HG03103 (cell line): ENCODE measurements around the gene ARHGEF7.

ENCODE experiments used
- ATAC-seq: cut with Tn5 transposase; IDR thresholded peaks from one replicate; pipeline ENCODE4 v1.9.1; 2021; ENCODE audit warnings: low read depth; ENCODE audit not compliant: unreplicated experiment

The ARHGEF7 gene

DNA sequence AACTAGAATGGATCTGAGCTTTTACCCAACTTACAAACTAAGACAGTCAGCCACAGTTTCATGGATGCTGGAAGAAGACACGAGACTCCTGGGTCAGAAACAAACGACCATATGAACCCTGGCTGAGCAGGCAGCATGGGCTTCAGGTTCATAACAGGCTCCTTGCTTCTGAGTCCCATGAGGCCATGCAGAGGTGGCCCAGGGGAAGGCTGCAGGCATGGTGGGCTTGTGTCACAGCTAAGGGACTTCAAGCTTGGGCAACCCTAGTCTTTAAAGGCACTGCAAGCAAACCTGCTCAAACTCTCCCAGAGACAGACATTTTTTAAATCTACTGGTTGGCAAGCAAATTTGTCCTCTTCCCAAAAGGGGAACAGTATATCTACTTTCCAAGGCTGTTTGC is 5.1 kb upstream of the ARHGEF7 start:
- ATAC-seq, result no peak

DNA sequence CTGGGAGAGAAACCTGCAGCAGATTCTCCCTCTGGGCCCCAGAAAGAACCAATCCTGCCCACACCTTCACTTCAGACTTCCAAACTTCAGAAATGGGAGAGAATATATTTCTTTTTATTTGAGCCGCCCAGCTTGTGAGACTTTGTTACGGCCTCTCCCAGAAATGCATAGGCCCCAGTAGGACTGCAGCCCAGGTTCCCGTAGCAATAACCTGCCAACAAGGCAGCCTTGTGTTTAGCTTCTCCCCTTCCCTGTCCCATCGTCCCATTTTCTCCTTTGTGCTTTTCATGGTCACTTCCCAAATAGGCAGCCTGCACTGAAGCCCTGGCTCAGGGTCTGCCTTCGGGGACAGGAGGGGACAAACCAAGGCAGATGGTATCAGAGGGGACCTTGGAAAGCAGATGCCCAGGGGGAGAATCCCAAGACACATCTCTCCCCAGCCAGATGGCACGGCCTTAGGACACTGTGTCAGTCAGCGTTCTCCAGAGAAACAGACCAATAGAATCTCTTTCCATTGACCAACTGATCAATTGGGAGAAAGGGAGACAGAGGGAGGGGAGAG is 3.7 kb upstream of the ARHGEF7 start:
- no peak for ATAC-seq

DNA sequence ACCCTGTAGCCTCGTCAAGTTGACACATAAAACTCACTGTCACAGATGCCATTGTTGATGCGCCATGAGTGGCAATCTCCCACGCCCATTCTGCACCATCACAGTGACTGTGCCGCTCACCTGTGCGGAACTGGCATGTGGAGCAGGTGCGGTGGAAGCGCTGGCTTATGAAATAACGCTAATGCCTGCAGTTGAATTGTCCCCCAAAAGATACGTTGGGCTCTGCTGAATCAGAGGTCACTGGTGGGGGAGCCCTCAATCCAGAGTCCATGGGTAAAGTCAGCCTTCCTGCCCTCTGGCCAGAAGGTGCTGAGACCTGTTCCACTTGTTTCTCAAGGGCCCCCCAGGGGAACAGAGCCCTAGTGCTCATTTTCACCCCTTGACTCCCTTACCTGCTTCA is 2.9 kb upstream of the ARHGEF7 start:
- ATAC-seq, result no peak

DNA sequence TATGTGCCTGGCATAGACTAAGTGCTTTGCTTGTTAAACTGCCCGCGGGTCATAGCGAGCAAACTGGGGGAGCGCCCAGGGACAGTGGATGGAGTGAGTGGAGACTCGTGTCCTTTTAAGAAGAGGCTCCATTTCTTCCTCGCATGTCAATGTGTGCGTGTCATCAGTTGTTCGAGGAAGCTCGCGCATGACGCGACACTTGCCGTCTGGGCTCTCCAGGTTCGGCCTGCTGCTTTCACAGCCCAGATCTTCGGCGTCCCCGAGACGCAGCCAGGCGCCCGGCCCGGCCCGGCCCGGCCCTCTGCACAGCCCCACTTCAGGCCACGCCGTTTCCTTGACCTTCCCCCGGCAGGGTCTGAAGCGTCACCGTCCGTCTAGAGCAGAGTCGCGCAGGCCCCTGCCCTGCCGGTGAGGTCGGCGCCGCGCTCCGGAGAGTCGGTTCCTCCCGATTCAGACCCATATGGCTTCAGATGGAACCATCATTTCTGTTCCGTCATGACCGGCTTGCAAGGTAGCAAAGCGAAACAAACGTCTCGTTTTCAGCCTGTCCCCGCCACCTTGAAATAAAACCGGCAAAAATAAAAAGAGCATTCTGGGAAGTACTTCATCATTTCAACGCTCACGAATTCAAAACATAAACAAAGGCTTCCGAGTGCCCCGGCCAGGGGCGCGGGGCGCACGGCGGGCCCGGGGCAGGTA is 599 bp upstream of the ARHGEF7 start:
- no peak for ATAC-seq

DNA sequence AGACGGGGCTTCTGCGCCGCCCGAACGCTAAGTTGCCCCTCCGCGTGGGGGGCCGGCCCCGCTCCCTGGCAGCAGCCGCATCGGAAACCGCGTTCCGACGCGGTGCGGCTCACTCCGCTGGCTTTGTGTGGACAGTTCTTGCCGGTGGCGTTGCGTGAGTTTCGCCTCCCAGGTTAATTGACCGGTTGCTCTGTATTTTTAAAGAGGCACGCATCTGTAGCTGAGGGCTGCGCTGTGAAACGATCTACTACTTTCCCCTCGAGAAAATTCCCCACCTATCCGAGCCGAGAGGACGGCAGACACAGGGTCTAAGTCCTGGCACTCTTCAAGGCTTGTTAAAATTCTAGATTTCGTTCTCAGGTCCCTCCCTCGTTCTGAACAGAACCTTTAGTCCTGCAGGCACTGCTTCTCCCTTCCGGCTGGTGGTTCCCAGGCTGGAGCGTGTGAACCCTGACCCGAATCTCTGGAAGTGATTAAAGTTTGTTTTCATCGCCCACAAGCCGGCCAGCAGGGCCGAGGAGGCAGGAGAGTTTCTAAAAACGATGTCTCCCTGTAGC is 933 bp downstream of the ARHGEF7 start:
- no peak for ATAC-seq

DNA sequence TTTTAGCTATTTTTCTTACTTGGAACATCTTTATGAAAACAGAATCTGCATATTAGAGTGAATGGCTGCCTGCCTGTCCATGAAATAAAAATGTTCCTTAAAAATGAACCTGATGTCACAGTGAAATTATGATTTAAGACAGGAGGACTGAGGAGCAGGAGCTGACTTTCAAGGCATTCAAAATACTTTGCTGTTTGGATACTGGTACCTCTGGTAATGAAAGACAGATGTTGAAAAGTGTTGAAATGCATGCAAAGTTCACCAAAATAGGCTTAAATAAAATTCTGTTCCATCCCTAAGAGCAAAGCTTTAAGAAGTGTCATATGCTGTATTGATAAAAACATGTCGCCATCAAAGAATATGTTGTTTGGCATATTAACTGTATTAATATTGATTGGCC is 1.7 kb downstream of the ARHGEF7 start:
- no peak for ATAC-seq

DNA sequence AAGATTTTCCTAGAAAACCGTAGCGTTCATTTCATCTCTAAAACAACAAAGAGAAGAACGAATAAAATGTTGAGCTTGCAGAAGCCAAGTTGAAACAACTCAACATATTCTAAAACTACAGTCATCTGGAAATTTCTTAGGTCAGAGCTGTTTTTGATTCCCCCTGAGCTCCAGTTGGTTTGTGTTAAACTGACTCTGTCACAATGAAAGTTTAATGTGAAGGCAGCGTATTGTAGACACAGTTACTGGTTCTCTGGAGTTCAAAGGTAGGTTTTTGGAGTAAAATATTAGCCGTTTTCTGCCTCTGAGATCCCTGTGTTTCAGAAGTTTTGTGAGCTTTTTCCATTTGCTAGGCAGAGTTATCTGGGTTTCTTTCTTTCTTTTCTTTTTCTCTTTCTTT is 2.2 kb downstream of the ARHGEF7 start:
- no peak for ATAC-seq

DNA sequence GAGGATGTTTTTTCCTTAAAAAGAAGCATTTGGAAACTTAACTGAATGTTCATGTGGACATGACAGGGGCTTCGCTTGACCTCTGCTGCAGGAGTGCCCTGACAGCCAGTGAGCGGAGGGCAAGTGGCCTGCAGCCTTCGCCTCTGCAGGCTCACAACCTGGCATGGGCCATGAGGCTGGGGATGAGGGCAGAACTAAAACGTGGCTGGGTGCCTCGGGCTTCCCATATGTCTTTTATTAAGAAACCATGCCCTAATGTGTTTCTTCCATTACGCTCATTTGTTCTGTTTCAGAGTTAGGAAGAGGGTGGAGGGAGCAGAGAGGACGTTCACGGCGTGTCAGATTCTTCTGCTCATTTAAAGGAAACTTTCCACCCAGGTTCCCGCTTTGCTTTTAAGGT is 2.9 kb downstream of the ARHGEF7 start:
- ATAC-seq, result no peak

DNA sequence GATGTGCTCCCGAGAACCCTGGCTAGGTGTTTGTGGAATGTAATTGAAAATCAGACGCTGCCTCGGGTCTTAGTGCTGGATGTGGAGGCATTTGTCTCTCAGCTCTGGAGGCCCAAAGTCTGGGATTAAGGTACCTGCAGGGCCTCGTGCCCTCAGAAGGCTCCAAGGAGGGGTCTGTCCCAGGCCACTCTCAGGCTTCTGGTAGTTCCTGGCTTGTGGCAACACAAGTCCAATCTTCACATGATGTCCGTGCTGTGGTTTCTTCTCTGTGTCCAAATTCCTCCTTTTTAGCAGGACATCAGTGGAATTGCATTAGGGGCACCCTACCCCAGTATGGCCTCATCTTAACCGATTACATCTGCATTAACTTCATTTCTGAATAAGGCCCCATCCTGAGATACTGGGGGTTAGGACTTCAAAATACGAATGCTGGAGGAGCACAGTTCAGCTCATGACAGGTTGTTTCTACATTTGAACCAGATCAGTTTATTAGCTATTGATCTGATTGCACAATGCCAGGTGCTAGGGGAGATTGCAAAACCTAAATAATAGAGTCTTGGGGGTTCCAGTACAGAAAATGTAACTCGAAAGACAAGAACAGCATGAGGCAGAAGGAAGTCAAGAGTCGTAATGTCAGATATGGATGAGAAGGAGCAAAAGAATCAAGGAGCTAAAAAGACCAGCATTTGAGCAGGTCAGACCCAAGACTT is 3.9 kb downstream of the ARHGEF7 start:
- no peak for ATAC-seq

DNA sequence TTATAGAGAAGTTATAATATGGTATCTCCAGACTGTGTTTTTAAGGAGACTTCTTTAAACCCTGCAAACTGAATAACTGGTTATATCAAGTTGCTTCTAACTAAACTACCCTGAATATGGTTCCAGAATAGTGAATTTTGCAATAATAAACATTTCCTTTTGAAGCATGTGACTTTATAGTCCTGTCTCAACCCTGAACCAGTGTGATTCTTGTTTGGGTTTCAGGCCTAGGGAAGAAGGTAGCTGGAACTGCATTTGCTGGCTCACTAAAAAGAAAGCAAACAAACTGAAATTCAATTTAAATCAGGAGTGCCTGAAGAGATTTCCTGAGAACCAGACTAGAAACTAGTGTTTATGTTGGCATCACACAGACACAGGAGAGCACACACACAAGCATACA is 4.9 kb downstream of the ARHGEF7 start:
- no peak for ATAC-seq

DNA sequence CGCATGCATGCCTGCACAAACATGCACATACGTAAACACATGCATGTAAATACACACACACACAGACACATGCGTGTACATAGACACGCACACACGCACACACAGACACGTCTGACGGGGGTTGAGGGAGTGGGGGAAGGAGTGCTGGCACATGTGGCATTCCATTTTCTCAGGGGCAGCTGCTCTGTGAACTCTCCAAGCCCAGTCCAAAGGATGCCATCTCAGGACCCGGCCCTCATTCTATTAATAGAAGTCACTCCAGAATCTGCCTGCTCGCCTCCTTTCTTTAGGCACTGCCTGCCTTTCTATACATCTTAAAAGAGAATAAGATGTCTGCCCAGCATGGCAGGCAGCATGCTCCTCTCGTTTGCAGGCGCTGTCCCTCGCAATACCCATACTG is 5.3 kb downstream of the ARHGEF7 start:
- no peak for ATAC-seq

DNA sequence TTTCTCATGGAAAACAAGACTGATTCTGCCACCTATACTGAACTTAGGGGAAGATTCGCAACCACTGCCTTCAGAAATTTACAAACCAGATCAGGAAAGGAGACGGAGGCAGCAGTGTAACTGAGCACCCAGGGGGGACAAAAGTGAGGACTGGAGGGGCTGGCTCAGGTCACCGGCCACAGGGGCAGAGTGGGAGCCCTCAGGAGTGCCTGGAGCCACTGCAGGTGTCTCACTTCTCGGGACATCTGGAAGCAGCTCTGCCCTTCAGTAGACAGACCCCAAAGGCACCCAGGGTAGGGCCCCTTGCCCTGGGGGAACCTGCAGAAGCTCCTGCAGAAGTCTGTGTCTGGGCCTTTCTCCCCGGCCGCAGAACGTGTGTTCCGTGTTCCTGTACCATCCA is 5.8 kb downstream of the ARHGEF7 start:
- no peak for ATAC-seq

DNA sequence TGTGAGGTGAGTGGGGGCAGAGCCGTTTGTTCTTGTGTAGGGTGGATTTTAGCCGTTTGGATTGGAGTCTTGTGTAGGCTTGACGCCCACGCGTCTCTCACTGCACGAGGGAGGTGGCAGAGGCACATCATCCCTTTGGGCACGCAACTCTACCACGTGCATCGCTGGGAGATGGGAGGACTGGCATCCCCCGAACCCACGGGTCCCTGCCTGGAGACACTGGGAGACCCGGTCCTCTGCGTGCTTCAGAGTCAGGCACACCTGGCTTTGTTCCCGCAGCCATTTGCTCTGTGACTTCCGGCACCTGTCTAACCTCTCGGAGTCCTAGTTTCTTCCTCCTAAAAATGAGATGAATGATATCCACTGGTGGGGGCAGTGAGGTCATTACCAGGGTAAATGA is 6.4 kb downstream of the ARHGEF7 start:
- no peak for ATAC-seq

DNA sequence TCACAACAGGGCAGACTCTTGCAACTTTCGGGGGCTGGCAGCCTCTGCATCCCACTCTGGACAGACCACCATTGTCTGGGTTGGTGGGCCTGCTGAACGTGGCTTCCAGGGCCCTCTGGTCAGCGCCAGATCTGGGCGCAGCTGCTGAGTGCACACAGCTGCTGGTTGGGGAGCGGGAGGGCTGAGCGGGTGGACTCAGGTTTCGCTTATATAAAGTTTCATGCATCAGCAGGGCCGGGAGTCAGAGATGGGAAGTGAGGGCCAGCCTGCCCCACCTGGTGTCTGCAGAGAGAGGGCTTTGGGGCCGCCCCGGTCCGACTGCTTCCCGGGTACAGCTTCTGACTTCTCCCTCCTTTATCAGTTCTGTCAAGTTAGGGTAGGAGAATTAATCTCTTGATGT is 6.9 kb downstream of the ARHGEF7 start:
- ATAC-seq, result no peak

DNA sequence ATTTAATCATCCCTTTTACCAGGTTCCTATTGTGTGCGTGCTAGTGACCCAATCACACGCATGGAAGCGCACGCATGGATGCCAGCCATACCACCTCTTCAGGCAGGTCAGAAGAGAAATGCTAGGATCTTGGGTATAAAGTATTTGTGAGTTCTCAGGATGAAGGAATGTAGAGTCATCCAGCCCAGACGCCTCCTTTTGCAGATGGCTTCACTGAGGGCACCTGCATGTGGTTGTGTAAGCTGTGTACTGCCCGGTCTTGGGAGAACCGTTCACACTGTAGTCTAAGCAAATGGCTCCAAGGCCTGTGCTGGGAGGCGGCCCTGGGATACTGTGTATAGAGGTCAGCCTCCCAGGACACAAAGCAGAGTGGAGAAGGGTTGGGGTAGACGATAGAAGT is 7.5 kb downstream of the ARHGEF7 start:
- ATAC-seq, result no peak

DNA sequence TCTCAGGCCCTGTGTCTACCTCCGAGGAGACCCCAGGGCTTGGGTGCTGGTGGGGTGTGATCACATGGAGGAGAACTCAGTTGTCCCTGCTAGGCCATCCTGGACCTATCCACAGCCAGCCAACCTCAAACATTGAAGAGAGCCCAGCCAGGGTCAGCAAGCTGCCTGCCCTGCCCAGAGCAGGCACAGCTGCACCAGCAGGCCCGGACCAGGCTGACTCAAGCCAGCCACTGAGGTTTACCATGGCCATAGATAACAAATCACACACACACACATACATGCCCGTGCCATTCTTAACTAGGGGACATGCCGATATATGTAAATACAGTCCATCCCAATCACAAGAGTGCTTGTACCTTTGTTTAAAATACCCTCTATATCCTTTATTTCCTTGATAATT is 8.1 kb downstream of the ARHGEF7 start:
- ATAC-seq, result no peak

DNA sequence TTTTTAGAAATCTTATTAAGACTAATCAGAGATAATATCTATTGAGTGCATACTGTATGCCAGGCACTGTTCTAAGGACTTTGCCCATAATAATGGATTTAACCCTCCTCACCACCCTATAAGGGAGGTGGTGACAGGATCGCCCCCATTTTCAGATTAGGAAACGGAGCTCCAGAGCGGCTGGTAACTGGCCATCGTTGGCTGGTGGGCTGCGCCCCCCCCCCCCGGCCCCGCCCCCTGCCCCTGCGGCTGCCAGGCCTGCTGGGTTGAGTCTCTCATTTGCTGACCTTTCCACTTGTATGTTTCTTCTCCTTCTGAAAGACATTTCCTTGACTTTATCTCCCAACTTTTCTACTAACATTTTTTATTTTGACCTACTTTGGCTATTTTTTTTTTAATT is 8.5 kb downstream of the ARHGEF7 start:
- no peak for ATAC-seq

DNA sequence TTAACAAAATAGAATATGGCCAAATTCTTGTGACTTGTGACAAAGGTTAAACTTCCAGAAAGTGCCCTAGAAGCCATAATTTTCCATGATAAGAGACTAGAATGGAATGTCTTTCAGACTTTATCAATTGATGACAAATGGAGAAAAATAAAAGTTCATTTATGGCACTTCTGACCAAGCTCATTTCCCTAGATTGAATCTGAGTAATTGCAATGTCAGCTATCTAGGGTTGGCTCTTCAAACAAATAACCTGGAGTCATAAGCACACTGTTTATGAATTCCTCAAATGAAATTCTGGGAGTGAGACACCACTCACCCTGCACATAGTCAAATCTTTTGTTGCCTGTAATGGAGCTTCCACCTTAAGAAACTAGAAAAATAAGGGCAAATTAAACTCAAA is 11.4 kb downstream of the ARHGEF7 start:
- ATAC-seq, result no peak

DNA sequence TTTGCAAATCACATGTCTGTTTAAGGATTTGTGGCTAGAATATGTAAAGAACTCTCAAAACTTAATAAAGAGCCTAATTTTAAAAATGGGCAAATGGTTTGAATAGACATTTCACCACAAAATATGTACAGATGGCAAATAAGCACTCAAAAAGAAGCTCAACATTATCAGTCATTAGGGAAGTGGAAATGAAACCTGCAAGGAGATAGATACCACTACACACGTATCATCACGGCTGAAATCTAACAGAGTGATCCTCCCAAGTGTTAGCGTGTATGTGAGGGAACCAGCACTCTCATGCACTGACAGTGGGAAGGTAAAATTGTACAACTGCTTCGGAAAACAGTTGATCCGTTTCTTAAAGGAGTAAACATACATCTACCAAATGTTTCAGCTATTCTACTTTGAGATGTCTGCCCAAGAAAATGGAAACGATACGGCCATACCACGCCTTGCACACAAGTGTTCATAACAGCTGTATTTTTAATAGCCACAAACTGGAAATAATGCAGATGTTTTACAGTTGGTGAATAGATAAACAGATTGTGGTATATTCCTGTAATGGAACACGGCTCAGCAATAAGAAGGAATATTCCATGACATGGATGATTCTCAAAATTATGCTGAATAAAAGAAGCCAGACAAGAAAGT is 14.5 kb downstream of the ARHGEF7 start:
- ATAC-seq, result peak; percentile 100

DNA sequence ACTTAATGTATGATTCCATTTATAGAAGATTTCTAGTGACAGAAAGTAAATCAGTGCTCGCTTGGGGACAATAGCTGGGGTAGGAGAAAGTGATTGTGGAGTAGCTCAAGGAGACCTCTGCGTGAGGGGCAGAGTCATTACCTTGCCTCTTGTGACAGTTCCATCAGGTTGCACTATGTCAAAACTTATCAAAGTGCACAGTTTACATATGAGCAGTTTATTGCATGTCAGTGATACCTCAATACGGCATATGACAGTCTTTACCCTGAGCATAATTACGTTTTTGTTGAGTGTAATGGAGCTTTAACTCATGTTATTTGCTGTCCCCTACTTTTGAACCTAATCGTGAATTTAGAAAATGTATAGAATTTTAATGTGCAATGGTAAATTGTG is 15.0 kb downstream of the ARHGEF7 start:
- no peak for ATAC-seq

DNA sequence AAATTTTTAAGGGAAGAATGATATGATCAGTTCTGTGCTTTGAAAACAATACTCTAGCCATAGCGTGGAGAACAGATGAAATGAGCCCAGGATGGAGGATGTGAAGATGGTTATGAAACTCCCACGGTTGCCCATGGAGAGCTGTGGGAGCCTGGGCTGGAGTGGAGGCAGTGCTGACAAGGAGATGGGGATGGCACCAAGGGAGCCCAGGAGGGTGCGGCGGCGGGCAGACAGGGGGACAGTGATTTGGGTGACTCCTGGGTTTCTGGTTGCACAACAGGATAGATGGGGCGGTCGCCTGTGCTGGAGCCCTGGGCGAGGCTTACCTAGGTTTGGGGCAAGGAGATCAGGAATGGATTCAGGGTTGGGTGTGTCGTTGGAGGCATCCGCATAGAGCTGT is 15.9 kb downstream of the ARHGEF7 start:
- ATAC-seq, result no peak
